ENCODE results near the gene ZNHIT2. TPM values are rescaled to one million over a fixed set of nuclear protein-coding genes. Genes with fewer than 3 reads are reported as not detected.
A peak's percentile ranks its signal among the peaks of the same experiment; 100 is the strongest.
"Not testable (repeated sequence)": the region's sequence is repeated elsewhere in the genome, so short reads cannot be mapped to it uniquely, and the experiment has no call there.

Gene ZNHIT2
- total RNA-seq (2014; rRNA removed): 13.7 and 20.9 TPM in 2 replicates
- polyA plus RNA-seq (2012): 10.4 TPM

DNA sequence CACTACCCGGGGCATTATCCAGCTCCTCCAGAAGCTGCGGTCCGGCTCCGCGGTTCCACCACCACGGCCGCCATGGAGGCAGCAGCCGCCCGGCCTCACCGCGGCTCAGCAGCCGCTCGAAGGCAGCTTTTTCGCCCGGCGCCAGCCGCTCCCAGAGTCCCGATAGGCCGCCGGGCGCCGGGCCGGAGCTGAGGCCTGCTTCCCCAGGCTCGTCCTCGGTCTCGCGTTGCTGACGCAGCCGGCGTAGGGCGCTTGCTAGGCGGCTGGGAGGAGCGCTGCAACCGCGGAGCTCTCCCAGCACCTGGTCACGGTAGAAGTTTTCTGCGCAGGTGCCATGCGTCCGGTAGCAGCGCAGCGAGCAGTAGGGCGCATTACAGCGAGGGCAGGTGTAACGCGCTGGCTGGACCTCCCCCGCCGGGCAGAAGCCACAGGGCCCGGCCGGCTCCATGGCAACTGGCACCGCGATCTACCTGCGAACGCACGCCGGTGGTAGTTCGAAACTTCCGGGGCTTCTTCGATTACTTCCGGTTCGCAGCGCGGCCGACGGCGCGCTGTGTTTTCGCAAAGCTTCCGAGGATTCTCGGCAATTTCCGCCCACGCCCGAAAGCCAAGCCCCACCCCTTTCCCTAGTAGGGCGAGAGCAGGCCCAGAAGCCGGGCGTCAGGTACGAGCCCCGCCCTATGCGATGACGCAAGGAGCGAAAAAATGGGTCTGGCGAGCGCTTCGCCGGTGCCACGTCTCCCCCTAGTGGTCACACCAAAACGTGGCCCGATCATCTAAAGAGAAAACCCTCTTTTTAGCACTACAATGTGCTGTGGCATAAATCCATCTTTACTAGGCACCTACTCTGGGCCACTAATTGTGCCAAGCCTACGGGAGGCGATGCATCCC is at the start of gene ZNHIT2:
ZNHIT2 (minus strand) TSS at position 496 of the 891 bp plus-strand sequence; CDS start at position 448, 48 bp downstream.
- peak; percentile 98 for DNase-seq (ENCODE audit: low read depth)

DNA sequence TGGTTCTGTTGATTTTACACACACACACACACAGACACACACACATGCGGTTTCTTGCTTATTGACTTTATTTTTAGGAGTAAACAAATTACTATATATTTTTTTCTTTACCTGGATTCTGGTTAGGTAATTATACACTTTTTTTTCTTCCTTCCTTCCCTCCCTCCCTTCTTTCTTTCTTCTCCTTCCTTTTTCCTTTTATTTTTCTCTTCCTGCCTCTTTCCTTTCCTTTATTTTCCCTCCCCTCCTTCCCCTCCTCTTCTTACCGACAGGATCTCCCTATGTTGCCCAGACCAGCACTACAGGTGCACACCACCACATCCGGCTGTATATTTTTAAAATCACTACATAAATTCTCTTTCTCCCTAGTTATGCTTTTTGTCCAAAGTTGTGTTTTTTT is 49.4 kb upstream of the ZNHIT2 start:
- DNase-seq (ENCODE audit: low read depth): no peak

DNA sequence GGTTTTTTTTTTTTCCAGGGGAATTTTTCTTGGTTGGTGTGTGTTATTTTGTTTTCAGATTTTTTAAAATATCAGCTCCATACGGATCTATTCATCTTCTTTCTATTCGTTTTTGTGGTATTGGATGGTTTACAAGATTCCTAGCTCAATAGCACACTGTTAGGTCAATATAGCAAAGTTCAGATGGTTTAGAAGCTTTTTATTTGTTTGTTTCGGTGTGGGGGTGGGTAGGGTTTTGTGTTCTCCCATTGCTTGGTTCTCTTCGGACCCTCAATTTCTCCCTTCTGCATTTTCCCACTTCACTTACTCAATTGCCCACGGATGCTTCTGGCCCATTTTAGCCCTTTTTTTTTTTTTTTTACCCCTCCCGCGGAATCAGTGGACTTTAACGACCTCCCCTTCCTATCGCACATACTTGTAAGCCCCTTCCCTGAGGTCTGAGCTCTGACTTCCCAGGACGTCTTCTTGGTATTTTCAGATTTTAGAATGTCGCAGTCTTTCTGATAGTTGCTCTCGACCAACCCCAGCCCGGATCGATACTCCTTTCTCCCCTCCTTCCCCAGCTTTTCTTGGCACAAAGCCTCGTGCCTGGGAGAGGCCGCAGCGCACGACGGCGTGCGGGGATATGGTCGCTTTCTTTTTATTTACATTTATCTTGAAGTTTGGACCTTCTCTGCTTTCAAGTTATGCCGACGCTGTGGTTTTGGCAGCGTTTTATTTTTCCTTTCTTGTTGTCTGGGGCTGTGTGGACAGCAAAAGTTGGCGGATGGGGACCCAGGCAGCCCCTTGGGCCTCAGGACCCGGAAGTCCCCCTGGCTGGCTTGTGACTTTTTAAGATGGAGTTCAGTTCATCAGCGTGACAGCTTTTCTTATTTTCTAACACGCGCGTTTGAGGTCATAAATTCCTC is 48.2 kb upstream of the ZNHIT2 start:
- no peak for DNase-seq (ENCODE audit: low read depth)

DNA sequence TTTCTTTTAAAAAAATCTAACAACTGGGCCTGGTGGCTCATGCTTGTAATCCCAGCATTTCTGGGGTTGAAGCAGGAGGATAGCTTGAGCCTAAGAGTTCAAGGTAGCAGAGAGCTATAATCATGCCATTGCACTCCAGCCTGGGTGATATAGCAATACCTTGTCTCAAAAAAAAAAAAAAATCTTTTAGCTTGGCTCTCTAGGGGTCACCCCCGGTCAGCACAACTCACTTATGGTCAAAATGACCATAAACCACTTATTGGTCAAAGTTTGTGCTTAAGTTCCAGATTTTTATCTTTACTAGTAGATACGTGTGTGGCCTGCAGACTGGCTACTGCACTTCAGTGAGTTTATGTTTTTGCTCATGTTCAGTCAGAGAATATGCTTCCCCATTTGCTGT is 46.2 kb upstream of the ZNHIT2 start:
- DNase-seq (ENCODE audit: low read depth): no peak

DNA sequence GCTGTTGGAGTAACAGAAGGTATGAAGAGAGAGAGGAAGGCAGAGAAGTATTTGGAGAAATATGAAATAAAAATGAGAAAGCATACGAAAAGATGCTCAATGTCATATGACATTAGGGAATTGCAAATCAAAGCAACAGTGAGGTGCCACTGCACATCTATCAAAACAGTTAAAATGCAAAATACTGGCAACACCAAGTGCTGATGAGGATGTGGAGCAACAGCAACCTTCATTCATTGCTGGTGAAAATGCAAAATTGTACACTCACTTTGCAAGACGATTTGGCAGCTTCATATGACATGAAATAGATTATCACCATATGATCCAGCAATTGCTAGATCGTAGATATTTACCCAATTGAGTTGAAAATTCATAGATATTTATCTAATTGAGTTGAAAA is 43.1 kb upstream of the ZNHIT2 start:
- DNase-seq (ENCODE audit: low read depth): no peak

DNA sequence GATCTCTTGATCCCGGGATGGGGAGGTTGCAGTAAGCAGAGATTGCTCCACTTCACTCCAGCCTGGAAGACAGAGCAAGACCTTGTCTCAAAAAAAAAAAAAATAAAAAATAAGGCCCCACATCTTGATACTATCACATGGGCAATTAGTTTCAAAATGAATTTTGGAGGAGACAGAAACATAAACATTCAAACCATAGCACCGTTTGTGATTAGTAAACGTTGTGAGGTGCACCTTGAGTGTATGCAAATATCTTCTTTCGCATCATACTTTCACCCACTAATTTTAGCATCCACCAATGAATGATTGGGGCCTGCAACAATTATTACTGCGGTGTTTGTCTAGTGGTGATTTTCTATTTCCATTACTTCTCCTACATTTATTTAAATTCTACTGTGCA is 41.5 kb upstream of the ZNHIT2 start:
- no peak for DNase-seq (ENCODE audit: low read depth)

DNA sequence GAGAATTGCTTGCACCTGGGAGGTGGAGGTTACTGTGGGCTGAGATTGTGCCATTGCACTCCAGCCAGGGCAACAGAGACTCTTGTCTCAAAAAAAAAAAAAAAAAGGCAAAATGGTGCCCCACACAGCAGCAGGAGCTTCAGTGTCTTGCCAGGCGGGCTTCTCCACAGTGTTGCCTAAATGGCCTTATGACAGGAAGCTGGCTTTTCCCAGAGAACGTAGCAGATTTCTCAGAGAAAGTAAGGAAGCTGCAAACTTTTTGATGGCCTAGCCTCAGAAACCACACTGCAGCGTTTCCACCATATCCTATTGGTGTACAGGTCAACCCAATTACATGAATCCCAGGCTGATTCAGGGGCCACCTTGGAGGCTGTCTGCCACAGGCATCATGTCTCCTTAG is 39.8 kb upstream of the ZNHIT2 start:
- no peak for DNase-seq (ENCODE audit: low read depth)

DNA sequence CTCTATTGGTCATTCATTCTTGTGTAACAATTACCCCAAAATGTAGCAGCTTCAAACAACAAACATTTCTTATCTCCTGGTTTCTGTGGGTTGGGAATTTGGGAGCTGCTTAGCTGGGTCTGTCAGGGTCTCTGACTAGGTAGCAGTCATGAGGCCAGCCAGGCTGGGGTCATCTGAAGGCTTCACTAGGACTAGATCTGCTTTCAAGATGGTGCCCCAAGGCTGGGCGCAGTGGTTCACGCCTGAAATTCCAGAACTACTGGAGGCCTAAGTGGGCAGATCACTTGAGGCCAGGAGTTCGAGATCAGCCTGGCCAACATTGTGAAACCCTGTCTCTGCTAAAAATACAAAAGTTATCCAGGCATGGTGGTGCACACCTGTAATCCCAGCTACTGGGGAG is 39.4 kb upstream of the ZNHIT2 start:
- no peak for DNase-seq (ENCODE audit: low read depth)

DNA sequence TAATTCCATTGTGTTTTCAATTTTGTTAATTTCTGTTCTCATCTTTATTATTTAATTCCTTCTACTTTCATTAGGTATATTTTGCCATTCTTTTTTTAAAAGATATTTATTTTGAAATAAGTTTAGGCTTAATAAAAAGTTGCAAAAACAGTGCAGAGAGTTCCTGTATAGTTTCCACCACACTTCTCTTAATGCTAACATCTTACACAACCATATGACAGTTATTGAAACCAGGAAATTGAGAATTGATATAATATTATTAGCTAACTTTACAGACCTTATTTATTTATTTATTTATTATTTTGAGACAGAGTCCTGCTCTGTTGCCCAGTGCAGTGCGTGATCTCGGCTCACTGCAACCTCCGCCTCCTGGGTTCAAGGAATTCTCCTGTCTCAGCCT is 38.8 kb upstream of the ZNHIT2 start:
- DNase-seq (ENCODE audit: low read depth): no peak

DNA sequence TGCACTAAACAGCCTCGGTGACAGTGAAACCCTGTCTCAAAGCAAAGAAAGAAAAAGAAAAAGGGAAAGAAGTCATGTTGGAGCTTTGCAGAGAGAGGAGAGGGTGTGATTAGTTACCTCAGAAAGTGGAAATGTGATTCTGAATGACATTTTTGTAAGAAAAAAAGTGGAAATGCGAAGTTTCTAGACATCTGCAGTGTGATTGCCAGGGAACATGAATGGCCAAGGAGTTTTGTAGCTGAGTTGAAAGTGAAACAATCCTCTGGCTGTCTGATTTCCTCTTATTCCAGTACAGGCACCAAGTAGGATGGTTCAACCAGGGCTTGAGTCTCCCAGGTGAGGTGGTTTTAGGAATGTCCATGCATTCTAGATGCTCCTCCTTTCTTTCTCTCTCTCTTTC is 34.6 kb upstream of the ZNHIT2 start:
- DNase-seq (ENCODE audit: low read depth): no peak

DNA sequence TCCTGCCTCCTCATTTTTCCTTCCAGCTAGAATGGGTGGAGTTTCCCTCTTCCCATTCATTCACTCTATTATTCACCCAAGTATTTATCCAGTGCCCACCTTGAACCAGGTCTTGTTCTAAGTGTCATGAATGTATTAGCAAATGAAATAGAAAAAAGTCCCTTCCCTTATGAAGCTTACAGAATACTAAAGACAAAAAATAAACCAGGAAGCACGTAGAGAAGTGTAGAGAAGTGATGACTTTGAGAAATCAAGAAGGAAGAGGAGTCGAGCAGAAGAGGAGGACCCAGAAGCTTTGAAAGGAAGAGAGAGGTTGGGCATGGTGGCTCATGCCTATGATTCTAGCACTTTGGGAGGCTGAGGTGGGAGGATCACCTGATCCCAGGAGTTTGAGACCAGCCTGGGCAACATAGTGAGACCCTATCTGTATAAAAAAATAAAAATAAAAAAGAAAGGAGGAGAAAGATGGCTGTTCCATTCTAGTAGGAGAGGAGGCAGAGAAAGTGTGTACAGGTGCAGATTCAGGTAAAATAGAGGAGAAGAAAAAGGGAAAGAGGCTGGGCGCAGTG is 33.9 kb upstream of the ZNHIT2 start:
- DNase-seq (ENCODE audit: low read depth): no peak

DNA sequence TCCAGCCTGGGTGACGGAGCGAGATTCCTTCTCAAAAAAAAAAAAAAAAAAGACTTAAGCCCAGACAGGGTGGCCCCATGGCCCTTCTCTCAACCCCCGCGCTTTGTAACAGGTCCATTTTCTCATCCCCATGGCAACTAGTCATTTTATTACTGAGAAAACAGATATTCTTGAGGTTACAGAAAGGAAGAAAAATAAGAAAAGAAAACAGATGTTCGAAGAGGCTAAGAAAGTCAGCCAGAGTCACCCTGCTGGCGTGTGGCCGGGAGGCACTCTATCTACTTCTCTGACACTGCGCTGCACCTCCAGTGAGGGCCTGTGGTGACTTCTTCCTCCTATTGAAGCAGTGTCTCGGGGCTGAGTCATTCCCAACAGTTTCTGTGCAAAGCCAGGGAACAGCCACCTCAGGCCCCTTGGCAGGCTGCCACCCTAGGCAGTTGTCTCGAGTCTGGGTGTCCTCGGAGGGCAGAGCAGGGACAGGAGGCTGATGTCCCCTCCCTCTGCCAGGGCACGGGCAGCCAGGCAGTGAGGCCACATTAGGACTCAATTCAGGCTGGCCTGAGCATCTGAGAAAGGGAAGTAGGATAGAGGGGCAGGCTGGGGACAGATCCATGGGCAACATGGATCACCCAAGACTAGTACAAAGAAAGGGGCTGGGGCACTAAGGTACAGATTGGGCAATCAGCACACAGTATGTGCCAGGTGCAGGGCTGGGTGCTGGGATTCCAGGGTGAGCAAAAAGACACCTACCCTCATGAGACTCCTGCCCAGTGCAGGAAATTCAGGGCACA is 33.2 kb upstream of the ZNHIT2 start:
- DNase-seq (ENCODE audit: low read depth): peak; percentile 92

DNA sequence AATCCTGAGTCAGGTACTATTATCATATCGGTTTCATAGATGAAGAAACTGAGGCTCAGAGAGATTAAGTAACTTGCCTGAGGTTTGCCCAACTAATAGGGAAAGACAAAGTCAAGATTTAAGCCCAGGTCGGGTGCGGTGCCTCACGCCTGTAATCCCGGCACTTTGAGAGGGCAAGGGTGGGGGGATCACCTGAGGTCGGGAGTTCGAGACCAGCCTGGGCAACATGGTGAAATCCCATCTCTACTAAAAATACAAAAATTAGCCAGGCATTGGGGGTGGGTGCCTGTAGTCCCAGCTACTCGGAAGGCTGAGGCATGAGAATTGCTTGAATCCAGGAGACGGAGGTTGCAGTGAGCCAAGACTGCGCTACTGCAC is 32.6 kb upstream of the ZNHIT2 start:
- DNase-seq (ENCODE audit: low read depth): not testable (repeated sequence)

DNA sequence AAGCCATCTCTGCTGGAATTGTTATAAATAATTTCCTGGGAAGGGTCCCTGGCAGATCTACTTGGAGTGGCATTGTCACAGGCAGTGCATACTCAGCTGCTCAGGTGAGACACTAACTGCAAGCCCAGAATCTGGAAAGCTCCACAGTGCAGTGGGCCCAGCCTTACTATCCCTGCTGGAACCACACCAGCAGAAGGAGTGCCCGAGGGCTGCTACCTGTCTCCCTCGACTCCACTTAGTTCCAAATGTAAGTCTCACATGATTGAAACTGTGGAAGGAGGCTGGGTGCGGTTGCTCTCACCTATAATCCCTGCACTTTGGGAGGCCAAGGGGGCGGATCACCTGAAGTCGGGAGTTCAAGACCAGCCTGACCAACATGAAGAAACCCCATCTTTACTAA is 31.2 kb upstream of the ZNHIT2 start:
- no peak for DNase-seq (ENCODE audit: low read depth)

DNA sequence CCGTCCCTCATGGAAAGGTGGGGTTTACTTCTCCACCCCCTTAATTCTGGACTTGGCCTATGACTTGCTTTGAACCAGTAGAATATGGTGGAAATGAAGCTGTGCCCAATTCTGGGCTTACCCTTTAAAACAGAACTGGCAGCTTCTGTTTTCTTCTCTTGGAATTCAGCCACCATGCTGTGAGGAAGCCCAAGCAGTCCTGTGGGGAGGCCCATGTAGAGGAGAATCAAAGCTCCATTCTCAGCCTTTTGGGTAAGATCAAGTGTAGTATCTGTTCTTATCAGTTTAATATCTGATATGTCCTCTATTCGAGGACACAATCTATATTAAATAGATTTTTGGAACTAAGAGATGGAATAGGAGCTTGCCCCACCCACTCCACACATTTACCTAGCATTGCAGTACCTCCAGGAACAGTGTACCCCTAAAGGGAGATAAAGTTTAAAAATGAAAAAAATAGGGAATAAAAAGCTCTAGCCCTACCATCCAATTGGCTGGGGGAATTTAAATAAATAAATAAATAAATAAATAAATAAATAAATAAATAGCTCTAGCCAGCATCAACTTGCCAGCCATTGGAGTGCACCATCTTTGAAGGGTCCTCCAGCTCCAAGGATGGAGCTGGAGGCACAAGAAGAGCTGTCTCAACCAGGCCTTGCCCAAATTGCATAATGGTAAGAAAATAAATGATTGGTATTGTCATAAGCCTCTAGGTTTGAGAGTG is 30.0 kb upstream of the ZNHIT2 start:
- no peak for DNase-seq (ENCODE audit: low read depth)

DNA sequence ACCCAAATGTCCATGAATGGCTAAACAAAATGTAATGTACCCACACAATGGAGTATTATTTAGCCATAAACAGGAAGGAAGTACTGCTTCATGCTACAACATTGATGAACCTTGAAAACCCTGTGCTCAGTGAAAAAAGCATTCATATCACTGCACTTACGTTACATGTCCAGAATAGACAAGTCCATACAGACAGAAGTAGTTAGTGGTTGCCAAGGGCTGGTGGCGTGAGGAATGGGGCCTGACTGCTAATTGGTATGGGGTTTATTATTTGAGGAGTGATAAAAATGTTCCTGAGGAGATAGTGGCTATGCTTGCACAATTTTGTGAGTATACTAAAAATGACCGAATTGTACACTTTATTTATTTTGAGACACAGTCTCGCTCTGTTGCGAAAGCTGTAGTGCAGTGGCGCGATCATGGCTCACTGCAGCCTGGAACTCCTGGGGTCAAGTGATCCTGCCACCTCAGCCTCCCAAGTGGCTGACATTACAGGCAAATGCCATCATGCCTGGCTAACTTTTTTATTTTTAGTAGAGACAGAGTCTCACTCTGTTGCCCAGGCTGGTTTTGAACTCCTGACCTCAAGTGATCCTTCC is 24.5 kb upstream of the ZNHIT2 start:
- no peak for DNase-seq (ENCODE audit: low read depth)

DNA sequence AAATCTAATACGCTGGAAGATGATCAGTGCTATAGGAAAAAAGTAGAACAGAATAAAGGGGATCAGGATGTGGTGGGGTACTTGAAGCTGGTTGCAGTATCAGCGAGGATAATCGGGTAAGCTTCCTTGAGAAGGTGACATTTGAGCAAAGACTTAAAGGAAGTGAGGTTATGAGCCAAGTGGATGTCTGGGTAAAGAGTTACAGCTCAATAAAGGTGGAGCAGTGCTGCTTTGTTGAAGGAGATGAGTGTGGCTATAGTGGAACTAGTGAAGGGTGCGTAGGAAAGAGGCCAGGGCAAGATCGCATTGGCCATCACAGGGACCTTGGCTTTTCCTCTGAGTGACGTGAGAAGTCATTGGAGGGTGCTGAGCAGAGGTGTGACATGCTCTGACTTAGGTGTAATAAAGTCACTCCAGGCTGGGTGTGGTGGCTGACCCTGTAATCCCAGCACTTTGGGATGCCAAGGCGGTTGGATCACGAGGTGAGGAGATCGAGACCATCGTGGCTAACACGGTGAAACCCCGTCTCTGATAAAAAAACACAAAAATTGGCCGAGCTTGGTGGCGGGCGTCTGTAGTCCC is 19.1 kb upstream of the ZNHIT2 start:
- no peak for DNase-seq (ENCODE audit: low read depth)

DNA sequence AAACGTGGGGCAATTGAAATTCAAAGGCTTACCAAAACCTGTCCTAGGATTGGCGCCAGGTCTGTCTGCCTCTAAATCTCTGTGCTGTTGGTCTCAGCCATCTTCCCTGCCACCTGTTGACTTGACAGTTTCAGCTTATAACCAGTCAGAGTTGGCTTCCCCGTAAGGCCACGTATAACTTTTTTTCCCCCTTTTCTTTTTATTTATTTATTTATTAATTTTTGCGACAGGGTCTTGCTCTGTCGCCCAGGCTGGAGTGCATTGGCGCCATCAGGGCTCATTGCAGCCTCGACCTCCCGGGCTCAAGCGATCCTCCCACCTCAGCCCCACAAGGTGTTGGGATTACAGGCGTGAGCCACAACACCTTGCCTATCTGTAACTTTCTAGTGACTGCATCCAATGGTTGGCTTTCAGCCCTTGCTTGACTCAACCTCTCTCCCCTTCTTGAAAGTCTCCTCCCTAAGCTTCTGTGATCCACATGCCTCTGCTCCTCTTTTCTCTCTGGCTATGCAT is 18.2 kb upstream of the ZNHIT2 start:
- no peak for DNase-seq (ENCODE audit: low read depth)

DNA sequence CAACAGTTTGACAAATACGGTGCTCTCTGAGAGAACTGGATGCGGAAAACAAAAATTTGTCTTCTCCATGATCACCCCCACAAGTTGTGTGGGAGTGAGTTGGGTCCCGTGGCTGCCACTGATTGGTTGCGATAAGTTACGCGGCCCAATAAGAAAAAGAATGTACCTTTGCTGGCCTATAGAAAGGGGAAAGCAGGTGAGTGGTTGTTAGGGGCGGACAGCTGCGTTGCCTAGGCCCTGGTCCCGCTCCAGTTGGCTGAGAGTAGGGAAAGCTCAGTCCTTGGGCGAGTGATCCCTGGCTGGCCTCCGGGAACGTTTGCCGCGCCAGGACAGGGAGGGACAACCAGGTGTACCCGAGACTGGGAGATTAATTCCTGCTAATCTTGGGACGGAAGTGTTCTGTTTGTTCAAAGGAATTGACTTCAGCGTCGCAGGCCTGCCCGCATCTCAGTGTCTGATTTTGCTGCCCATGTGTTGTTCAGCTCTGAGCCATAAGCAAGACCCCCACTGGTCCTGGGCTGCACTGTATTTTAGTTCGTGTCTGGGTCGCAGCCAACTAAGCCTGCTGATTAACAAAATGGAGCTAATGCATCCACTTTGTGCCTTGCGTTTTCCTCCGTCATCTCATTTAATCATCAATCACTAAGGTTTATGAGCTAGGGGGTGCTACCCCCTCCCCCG is 17.6 kb upstream of the ZNHIT2 start:
- peak; percentile 95 for DNase-seq (ENCODE audit: low read depth)
